Glomerular visceral epithelial cell (primary cell): ENCODE results near the gene COL23A1.
"Not testable (repeated sequence)": the region's sequence is repeated elsewhere in the genome, so short reads cannot be mapped to it uniquely, and the experiment has no call there.

ENCODE experiments used
- DNase-seq: peaks from one replicate; pipeline ENCODE4 v3.0.0-alpha.2; 2016; ENCODE audit errors: extremely low spot score

COL23A1 gene

GRCh38 chr5:178302321-178302720, 287.9 kb downstream of the COL23A1 start:
- not testable (repeated sequence) for DNase-seq

- no peak for DNase-seq
Observed at GRCh38 chr5:178301641-178302040, 288.6 kb downstream of the COL23A1 start.

- no peak for DNase-seq
Observed at GRCh38 chr5:178298283-178298807, 291.8 kb downstream of the COL23A1 start.

- DNase-seq = no peak
Observed at GRCh38 chr5:178297751-178298150, 292.4 kb downstream of the COL23A1 start.

- DNase-seq = no peak
Observed at GRCh38 chr5:178296066-178296465, 294.1 kb downstream of the COL23A1 start.

- no peak for DNase-seq
Observed at GRCh38 chr5:178295589-178295988, 294.6 kb downstream of the COL23A1 start.

- DNase-seq = no peak
Observed at GRCh38 chr5:178293815-178294214, 296.4 kb downstream of the COL23A1 start.

GRCh38 chr5:178293400-178293799, 296.8 kb downstream of the COL23A1 start:
- DNase-seq = no peak

GRCh38 chr5:178292826-178293205, 297.4 kb downstream of the COL23A1 start:
- DNase-seq = no peak

- DNase-seq = no peak
Observed at GRCh38 chr5:178291969-178292825, 298.0 kb downstream of the COL23A1 start.

- no peak for DNase-seq
Observed at GRCh38 chr5:178291161-178291561, 299.0 kb downstream of the COL23A1 start.

- DNase-seq = no peak
Observed at GRCh38 chr5:178290376-178290775, 299.8 kb downstream of the COL23A1 start.

GRCh38 chr5:178289438-178289837, 300.8 kb downstream of the COL23A1 start:
- no peak for DNase-seq

- no peak for DNase-seq
Observed at GRCh38 chr5:178288401-178289368, 301.5 kb downstream of the COL23A1 start.

- DNase-seq = no peak
Observed at GRCh38 chr5:178287791-178288105, 302.4 kb downstream of the COL23A1 start.

- DNase-seq = no peak
Observed at GRCh38 chr5:178287091-178287790, 303.0 kb downstream of the COL23A1 start.

- DNase-seq = no peak
Observed at GRCh38 chr5:178286226-178287090, 303.7 kb downstream of the COL23A1 start.

- no peak for DNase-seq
Observed at GRCh38 chr5:178285399-178286225, 304.6 kb downstream of the COL23A1 start.

GRCh38 chr5:178284996-178285395, 305.2 kb downstream of the COL23A1 start:
- DNase-seq = no peak

- no peak for DNase-seq
Observed at GRCh38 chr5:178284093-178284675, 306.0 kb downstream of the COL23A1 start.
